WTC11 (cell line): Measurements from ENCODE around the gene CLEC16A. TPM values are rescaled to one million over a fixed set of nuclear protein-coding genes. Genes with fewer than 3 reads are reported as not detected.

Experiments
- ATAC-seq: fragments of 200-7000 bp; cut with Tn5 transposase; 2 replicates; pipeline ENCODE4 v1.10.0; 2021; ENCODE audit warnings: mild to moderate bottlenecking, moderate library complexity
- CTCF ChIA-PET: fragments of 300-600 bp; sonication (Branson Sonifier 250); formaldehyde crosslinking; loops from one replicate; lab custom pipeline; 2021; ENCODE audit warnings: antibody characterized with exemption; lab: Charles Lee
- POLR2A ChIA-PET: fragments of 350-600 bp; sonication (Branson Sonifier 250); formaldehyde crosslinking; loops from one replicate; lab custom pipeline; 2021; ENCODE audit warnings: antibody characterized with exemption; lab: Charles Lee
- DNase-seq: peaks from one replicate; pipeline ENCODE4 v3.0.0; 2021; ENCODE audit warnings: low spot score
- H3K27ac Mint-ChIP-seq: 2 replicates; pipeline ENCODE4 v1.8.0; 2021; ENCODE audit warnings: mixed read lengths
- H3K27me3 Mint-ChIP-seq: 2 replicates; pipeline ENCODE4 v1.8.0; 2021; ENCODE audit warnings: low read depth, mild to moderate bottlenecking, moderate library complexity, mixed read lengths
- H3K36me3 Mint-ChIP-seq: 2 replicates; pipeline ENCODE4 v1.8.0; 2021; ENCODE audit warnings: mixed read lengths
- H3K4me1 Mint-ChIP-seq: 2 replicates; pipeline ENCODE4 v1.8.0; 2022; ENCODE audit warnings: mixed read lengths
- H3K4me3 Mint-ChIP-seq: 2 replicates; pipeline ENCODE4 v1.8.0; 2021; ENCODE audit warnings: mild to moderate bottlenecking, moderate library complexity, mixed read lengths
- H3K9me3 Mint-ChIP-seq: 2 replicates; pipeline ENCODE4 v1.8.0; 2021; ENCODE audit warnings: mixed read lengths
- EMX1 ChIP-seq: fragments of 250-450 bp; sonication (Bioruptor Pico); IDR thresholded peaks from 2 replicates; pipeline ENCODE4 v1.8.0; 2021; ENCODE audit warnings: mild to moderate bottlenecking
- FOXJ3 ChIP-seq: sonication (generic); formaldehyde crosslinking; IDR thresholded peaks from 2 replicates; pipeline ENCODE4 v1.9.0; 2021; ENCODE audit warnings: missing genetic modification reagents, mild to moderate bottlenecking, borderline replicate concordance
- GRHL2 ChIP-seq: fragments of 250-450 bp; sonication (Bioruptor Pico); IDR thresholded peaks from 2 replicates; pipeline ENCODE4 v1.8.0; 2022; ENCODE audit warnings: mild to moderate bottlenecking, moderate library complexity; ENCODE audit not compliant: insufficient replicate concordance, severe bottlenecking
- KAT7 ChIP-seq: sonication (generic); formaldehyde crosslinking; IDR thresholded peaks from 2 replicates; pipeline ENCODE4 v1.8.1; 2023; ENCODE audit warnings: missing genetic modification reagents, mild to moderate bottlenecking, borderline replicate concordance
- TP53 ChIP-seq: sonication (generic); formaldehyde crosslinking; IDR thresholded peaks from 2 replicates; pipeline ENCODE4 v1.8.1; 2023; ENCODE audit warnings: mild to moderate bottlenecking, missing genetic modification reagents
- ZNF423 ChIP-seq: fragments of 250-450 bp; sonication (Bioruptor Pico); IDR thresholded peaks from 2 replicates; pipeline ENCODE4 v2.1.2; 2022; ENCODE audit warnings: mild to moderate bottlenecking, moderate library complexity
- total RNA-seq: library from RNA; stranded (reverse); gene quantifications from 3 replicates; pipeline ENCODE4 v1.2.3, GENCODE V29; 2021
- TF ChIP-seq, protein P1 (sequence below): sonication (generic); formaldehyde crosslinking; IDR thresholded peaks from 2 replicates; pipeline ENCODE4 v1.8.0; 2023; ENCODE audit warnings: mild to moderate bottlenecking, missing genetic modification reagents
- TF ChIP-seq, protein P2 (sequence below): sonication (generic); formaldehyde crosslinking; IDR thresholded peaks from 2 replicates; pipeline ENCODE4 v1.8.1; 2023; ENCODE audit warnings: mild to moderate bottlenecking, missing genetic modification reagents
- TF ChIP-seq, protein P3 (sequence below): sonication (generic); formaldehyde crosslinking; IDR thresholded peaks from 2 replicates; pipeline ENCODE4 v1.8.0; 2023; ENCODE audit warnings: missing genetic modification reagents
- TF ChIP-seq, protein P4 (sequence below): sonication (generic); formaldehyde crosslinking; IDR thresholded peaks from 2 replicates; pipeline ENCODE4 v1.8.1; 2022; ENCODE audit warnings: missing genetic modification reagents, borderline replicate concordance
- TF ChIP-seq, protein P5 (sequence below): sonication (generic); formaldehyde crosslinking; IDR thresholded peaks from 2 replicates; pipeline ENCODE4 v1.8.1; 2023; ENCODE audit warnings: mild to moderate bottlenecking, moderate library complexity, missing genetic modification reagents
- TF ChIP-seq, protein P6 (sequence below): sonication (generic); formaldehyde crosslinking; IDR thresholded peaks from 2 replicates; pipeline ENCODE4 v1.8.0; 2022; ENCODE audit warnings: mild to moderate bottlenecking, missing genetic modification reagents
- TF ChIP-seq, protein P7 (sequence below): sonication (generic); formaldehyde crosslinking; IDR thresholded peaks from 2 replicates; pipeline ENCODE4 v1.8.1; 2022; ENCODE audit warnings: low read depth, missing genetic modification reagents, borderline replicate concordance

CLEC16A gene
- total RNA-seq, 1 experiment from 2014 or later = 14.4 TPM

DNA sequence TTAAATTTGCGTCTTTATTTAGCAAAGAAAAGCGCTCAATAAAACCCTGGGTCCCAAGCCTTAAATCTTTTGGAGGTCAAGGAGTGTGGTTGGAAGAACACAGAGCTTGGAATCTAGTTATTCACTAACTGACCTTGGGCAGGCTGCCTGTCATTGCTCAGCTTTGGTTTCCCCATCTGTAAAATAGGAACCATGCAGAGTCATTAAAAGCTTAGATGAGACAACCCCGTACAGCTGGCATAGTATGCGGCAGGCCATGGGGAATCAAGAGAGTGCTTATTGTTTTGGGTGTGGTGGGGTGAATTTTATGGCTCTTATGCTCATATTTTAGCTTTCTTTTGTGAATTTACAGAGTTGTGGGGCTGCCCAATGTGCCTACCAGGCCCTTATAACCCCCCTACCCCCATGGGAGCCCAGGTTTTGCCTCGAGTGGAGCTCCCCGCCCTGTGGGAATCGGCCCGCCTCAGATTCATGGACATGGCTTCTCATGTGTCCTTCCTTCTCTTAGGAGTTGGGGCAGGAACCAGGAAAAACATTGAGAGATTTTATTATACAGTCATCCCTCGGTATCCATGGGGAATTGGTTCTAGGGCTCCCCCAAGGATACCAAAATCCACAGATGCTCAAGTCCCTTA is 113.5 kb downstream of the CLEC16A start:
- ChIA-PET CTCF (no interaction called here), POLR2A (no interaction called here)
- no peak for TF ChIP-seq GRHL2
- TF ChIP-seq, protein P1, sequence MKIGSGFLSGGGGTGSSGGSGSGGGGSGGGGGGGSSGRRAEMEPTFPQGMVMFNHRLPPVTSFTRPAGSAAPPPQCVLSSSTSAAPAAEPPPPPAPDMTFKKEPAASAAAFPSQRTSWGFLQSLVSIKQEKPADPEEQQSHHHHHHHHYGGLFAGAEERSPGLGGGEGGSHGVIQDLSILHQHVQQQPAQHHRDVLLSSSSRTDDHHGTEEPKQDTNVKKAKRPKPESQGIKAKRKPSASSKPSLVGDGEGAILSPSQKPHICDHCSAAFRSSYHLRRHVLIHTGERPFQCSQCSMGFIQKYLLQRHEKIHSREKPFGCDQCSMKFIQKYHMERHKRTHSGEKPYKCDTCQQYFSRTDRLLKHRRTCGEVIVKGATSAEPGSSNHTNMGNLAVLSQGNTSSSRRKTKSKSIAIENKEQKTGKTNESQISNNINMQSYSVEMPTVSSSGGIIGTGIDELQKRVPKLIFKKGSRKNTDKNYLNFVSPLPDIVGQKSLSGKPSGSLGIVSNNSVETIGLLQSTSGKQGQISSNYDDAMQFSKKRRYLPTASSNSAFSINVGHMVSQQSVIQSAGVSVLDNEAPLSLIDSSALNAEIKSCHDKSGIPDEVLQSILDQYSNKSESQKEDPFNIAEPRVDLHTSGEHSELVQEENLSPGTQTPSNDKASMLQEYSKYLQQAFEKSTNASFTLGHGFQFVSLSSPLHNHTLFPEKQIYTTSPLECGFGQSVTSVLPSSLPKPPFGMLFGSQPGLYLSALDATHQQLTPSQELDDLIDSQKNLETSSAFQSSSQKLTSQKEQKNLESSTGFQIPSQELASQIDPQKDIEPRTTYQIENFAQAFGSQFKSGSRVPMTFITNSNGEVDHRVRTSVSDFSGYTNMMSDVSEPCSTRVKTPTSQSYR (CRISPR knock-in tag) = no peak
- Mint-ChIP-seq H3K4me3 (no peak overlapping the region), H3K36me3 (no peaks in the 10 kb centered on the region), H3K27me3 (no peaks in the 10 kb centered on the region), H3K4me1 (peaks cover under 1% of the 10 kb centered on the region; the same call in 1 of the 2 replicates), H3K9me3 (no peaks in the 10 kb centered on the region), H3K27ac (no peak overlapping the region)
- DNase-seq (no peak), ATAC-seq (no peak)

DNA sequence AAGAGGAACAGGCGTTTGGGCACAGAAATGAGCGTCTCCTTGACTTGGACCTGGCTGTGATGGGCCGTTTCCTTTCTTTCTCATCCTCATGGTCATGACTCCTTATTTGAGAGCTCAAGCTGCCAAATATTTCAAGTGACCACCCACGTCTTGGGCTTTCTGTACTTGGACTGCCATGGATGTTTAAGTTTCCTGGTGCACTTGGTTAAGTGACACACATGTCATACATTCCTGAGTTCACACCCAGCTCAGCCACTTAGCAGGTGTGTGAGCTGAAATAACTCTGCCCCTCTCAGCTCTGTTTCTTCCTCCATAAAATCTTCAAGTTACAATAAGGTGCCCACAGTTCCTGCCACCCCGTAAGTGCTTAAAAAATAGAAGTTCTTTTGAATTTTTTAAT is 114.5 kb downstream of the CLEC16A start:
- TF ChIP-seq, protein P2, sequence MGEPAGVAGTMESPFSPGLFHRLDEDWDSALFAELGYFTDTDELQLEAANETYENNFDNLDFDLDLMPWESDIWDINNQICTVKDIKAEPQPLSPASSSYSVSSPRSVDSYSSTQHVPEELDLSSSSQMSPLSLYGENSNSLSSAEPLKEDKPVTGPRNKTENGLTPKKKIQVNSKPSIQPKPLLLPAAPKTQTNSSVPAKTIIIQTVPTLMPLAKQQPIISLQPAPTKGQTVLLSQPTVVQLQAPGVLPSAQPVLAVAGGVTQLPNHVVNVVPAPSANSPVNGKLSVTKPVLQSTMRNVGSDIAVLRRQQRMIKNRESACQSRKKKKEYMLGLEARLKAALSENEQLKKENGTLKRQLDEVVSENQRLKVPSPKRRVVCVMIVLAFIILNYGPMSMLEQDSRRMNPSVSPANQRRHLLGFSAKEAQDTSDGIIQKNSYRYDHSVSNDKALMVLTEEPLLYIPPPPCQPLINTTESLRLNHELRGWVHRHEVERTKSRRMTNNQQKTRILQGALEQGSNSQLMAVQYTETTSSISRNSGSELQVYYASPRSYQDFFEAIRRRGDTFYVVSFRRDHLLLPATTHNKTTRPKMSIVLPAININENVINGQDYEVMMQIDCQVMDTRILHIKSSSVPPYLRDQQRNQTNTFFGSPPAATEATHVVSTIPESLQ (CRISPR knock-in tag) = no peak
- no peak for TF ChIP-seq ZNF423
- TF ChIP-seq EMX1 = no peak
- TF ChIP-seq TP53 (CRISPR knock-in tag) = no peak
- TF ChIP-seq, protein P3, sequence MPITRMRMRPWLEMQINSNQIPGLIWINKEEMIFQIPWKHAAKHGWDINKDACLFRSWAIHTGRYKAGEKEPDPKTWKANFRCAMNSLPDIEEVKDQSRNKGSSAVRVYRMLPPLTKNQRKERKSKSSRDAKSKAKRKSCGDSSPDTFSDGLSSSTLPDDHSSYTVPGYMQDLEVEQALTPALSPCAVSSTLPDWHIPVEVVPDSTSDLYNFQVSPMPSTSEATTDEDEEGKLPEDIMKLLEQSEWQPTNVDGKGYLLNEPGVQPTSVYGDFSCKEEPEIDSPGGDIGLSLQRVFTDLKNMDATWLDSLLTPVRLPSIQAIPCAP (CRISPR knock-in tag) = no peak
- TF ChIP-seq, protein P4, sequence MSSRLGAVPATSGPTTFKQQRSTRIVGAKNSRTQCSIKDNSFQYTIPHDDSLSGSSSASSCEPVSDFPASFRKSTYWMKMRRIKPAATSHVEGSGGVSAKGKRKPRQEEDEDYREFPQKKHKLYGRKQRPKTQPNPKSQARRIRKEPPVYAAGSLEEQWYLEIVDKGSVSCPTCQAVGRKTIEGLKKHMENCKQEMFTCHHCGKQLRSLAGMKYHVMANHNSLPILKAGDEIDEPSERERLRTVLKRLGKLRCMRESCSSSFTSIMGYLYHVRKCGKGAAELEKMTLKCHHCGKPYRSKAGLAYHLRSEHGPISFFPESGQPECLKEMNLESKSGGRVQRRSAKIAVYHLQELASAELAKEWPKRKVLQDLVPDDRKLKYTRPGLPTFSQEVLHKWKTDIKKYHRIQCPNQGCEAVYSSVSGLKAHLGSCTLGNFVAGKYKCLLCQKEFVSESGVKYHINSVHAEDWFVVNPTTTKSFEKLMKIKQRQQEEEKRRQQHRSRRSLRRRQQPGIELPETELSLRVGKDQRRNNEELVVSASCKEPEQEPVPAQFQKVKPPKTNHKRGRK = no peak
- TF ChIP-seq, protein P5, sequence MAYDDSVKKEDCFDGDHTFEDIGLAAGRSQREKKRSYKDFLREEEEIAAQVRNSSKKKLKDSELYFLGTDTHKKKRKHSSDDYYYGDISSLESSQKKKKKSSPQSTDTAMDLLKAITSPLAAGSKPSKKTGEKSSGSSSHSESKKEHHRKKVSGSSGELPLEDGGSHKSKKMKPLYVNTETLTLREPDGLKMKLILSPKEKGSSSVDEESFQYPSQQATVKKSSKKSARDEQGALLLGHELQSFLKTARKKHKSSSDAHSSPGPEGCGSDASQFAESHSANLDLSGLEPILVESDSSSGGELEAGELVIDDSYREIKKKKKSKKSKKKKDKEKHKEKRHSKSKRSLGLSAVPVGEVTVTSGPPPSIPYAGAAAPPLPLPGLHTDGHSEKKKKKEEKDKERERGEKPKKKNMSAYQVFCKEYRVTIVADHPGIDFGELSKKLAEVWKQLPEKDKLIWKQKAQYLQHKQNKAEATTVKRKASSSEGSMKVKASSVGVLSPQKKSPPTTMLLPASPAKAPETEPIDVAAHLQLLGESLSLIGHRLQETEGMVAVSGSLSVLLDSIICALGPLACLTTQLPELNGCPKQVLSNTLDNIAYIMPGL (CRISPR knock-in tag) = no peak
- TF ChIP-seq KAT7 (CRISPR knock-in tag) = no peak
- TF ChIP-seq, protein P6, sequence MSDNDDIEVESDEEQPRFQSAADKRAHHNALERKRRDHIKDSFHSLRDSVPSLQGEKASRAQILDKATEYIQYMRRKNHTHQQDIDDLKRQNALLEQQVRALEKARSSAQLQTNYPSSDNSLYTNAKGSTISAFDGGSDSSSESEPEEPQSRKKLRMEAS (CRISPR knock-in tag) = no peak
- TF ChIP-seq, all 79 proteins: peak for 0
- Mint-ChIP-seq H3K9me3 (no peaks in the 10 kb centered on the region), H3K27me3 (no peaks in the 10 kb centered on the region), H3K4me1 (peaks cover 8% of the 10 kb centered on the region), H3K36me3 (no peaks in the 10 kb centered on the region), H3K27ac (no peak overlapping the region), H3K4me3 (no peak overlapping the region)
- POLR2A ChIA-PET = no interaction called here
- CTCF ChIA-PET = interaction anchor here (0.6 to 1.3 kb wide), 3 partner anchors 8 to 329 kb away, joined by 3 to 6 read pairs (median 3); no protein-coding TSS in a partner anchor
- DNase-seq (no peak), ATAC-seq (no peak)

DNA sequence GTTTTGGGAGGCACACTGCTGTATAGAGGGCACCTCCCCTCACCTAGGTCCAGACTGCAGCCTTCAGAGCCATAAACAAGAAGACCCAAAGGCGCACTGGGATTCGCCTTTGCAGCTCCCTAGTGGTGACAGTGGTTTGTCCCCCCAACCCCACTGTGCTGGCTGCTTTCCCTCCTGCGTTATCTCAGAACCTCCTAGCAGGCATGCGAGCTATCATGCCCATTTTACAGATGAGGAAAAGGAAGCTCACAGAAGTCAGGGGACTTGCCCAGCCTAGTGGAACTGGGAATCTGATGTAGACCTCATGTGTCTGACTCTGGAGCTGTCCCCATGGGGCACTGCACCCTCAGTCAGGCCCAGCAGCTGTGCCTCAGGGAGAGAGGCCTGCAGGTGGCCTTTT is 115.2 kb downstream of the CLEC16A start:
- TF ChIP-seq ZNF423 (no peak), FOXJ3 (no peak)
- TF ChIP-seq, protein P7, sequence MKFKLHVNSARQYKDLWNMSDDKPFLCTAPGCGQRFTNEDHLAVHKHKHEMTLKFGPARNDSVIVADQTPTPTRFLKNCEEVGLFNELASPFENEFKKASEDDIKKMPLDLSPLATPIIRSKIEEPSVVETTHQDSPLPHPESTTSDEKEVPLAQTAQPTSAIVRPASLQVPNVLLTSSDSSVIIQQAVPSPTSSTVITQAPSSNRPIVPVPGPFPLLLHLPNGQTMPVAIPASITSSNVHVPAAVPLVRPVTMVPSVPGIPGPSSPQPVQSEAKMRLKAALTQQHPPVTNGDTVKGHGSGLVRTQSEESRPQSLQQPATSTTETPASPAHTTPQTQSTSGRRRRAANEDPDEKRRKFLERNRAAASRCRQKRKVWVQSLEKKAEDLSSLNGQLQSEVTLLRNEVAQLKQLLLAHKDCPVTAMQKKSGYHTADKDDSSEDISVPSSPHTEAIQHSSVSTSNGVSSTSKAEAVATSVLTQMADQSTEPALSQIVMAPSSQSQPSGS (CRISPR knock-in tag) = no peak
- Mint-ChIP-seq H3K36me3 (no peaks in the 10 kb centered on the region), H3K27ac (no peak overlapping the region), H3K27me3 (no peaks in the 10 kb centered on the region), H3K4me1 (peaks cover 8% of the 10 kb centered on the region), H3K9me3 (no peaks in the 10 kb centered on the region), H3K4me3 (no peak overlapping the region)
- ATAC-seq = no peak
- no peak for DNase-seq
- ChIA-PET CTCF (interaction anchor here (0.6 to 1.3 kb wide), 3 partner anchors 9 to 328 kb away, joined by 3 to 6 read pairs (median 3); no protein-coding TSS in a partner anchor), POLR2A (no interaction called here)
